A204.1 (cell line): ENCODE results near the gene ZNF132.
A peak's percentile ranks its signal among the peaks of the same experiment; 100 is the strongest.
"Not testable (repeated sequence)": the region's sequence is repeated elsewhere in the genome, so short reads cannot be mapped to it uniquely, and the experiment has no call there.

ENCODE experiments used
- FAIRE-seq: peaks from 2 replicates; lab custom pipeline; 2012; peaks lifted over from hg19 to GRCh38; lab: Jason Lieb, UNC

The ZNF132 gene

DNA sequence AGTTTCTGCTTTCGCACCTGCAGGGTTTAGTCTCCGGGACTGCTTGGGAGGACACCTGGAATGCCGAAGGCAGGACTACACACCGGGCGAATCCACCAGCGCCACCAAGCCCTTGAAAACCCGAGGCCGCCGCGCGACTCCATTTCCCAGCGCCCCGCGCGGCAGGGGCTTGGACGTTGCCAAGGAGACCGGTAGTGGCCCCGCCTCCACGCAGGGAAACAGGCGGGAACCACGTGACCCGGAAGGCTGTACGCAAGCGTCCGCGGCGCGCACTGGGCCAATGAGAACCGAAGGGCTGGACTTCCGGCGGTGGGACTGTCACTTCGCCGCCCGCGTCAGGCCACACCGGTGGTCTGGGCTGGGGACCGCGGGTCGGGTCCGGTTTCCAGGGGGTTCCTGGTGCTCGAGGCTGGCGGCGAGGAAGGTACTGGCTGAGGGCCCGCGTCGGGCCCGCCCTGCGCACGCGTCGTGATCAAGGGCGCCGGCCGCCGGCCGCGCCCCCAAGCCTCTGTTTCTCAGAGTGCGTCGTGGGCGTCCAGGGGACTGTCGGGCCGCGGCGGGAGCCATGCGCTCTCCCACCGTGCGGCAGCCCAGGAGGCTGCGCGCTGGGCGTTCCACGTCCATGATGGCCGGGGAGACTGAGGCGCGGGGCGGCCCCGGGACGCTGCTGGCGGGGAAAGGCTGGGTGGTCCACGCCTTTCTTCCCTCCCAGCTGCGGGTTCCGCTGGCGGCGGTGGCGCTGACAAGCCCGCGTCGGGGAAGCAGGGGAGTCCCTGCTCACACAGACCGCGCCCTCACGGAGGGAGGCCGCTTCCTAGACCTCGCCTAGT is 27.0 kb upstream of the ZNF132 start, which contains the start of gene ZNF324:
ZNF324 (plus strand) TSS at position 321 of the 830 bp plus-strand sequence. CDS start 2,106 bp downstream, outside the sequence.
- FAIRE-seq = peak; percentile 92

- no peak for FAIRE-seq
These were observed 26.3 kb upstream of the ZNF132 start for GRCh38 chr19:58466089-58466759.

GRCh38 chr19:58460039-58460438 is 20.1 kb upstream of the ZNF132 start:
- FAIRE-seq = no peak

- FAIRE-seq = no peak
These were observed 16.2 kb upstream of the ZNF132 start for GRCh38 chr19:58456111-58456510.

- FAIRE-seq = no peak
These were observed 15.4 kb upstream of the ZNF132 start for GRCh38 chr19:58455306-58455705.

DNA sequence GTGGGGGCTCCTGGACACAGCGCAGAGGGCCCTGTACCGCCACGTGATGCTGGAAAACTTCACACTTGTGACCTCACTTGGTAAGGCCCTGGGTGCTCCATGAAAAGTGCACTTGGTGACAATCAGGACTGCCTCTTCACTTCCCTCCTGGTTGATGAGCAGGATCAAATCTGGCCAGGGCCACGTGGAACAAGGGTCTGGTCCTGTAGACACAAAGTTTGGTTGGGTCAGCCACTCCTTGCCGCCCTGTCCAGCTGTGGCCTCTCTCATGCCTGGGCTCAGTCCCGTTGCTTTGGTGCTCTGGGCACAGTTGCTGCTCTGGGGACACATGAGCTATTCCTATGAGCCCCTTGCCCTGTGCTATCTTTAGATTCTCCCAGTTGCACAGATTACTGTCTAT is 13.8 kb upstream of the ZNF132 start:
- no peak for FAIRE-seq

GRCh38 chr19:58451358-58452101 is 11.6 kb upstream of the ZNF132 start, which contains the start of gene ZNF324B:
TSS of gene ZNF324B (plus strand) at chr19:58451622. CDS start at chr19:58453702, 2,080 bp downstream.
- FAIRE-seq = peak; percentile 68

DNA sequence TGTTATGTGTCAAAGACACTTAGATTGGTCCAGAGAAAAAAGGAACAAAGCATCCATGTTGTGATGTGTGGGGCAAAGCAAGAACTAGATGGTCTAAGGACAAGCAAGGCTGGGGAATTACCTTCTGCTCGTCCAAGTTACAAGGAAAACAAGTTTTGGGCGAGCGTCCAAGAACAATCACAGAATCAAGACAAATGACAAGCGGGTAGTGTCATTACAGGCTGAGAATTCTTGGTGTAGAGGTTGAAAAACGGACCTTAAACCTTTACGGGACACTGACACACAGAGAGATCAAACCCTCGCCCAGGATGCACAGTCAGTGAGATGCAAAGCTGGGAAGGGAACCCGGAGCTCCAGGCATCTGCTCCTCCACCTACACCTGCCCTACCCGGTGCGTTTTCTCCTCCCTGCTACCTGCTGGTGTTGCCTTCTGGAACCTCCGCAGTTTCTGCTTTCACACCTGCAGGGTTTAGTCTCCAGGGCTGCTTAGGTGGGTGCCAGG is 11.0 kb upstream of the ZNF132 start:
- no peak for FAIRE-seq

DNA sequence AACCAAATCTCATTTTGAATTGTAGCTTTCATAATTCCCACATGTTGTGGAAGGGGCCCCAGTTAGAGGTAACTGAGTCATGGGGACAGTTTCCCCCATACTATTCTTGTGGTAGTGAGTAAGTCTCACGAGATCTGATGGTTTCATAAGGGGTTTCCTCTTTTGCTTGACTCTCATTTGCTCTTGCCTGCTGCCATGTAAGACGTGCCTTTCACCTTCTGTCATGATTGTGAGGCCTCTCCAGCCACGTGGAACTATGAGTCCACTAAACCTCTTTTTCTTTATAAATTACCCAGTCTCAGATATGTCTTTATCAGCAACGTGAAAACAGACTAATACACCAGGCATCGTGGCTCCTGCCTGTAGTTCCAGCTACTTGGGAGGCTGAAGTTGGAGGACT is 10.0 kb upstream of the ZNF132 start:
- not testable (repeated sequence) for FAIRE-seq

DNA sequence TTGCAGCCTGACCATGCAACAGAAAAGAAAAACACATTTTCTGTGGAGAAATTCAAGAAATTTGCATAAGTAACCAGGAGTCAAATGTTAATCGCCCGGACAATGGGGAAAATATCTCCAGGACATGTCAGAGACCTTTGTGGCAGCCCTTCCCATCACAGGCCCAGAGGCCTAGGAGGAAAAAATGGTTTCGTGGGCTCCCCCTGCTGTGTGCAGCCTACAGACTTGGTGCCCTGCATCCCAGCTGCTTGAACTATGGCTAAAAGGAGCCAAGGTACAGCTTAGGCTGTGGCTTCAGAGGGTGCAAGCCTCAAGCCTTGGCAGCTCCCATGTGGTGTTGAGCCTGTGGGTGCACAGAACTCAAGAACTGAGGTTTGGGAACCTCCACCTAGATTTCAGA is 8.9 kb upstream of the ZNF132 start:
- not testable (repeated sequence) for FAIRE-seq

DNA sequence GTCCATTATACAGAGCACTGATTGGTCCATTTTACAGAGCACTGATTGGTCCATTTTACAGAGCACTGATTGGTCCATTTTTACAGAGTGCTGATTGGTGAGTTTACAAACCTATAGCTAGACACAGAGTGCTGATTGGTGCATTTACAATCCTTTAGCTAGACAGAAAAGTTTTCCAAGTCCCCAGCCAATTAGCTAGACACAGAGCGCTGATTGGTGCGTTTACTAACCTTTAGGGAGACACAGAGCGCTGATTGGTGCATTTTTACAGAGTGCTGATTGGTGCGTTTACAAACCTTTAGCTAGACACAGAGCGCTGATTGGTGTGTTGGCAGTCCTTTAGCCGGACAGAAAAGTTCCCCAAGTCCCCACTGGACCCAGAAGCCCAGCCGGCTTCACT is 3.0 kb upstream of the ZNF132 start:
- FAIRE-seq = not testable (repeated sequence)

GRCh38 chr19:58440556-58440955 is 603 bp upstream of the ZNF132 start:
- no peak for FAIRE-seq

GRCh38 chr19:58434217-58434616 is 5.7 kb downstream of the ZNF132 start:
- FAIRE-seq = no peak

- FAIRE-seq = no peak
These were observed 10.2 kb downstream of the ZNF132 start for GRCh38 chr19:58429745-58430144.

- no peak for FAIRE-seq
These were observed 11.3 kb downstream of the ZNF132 start for GRCh38 chr19:58428617-58429016.

DNA sequence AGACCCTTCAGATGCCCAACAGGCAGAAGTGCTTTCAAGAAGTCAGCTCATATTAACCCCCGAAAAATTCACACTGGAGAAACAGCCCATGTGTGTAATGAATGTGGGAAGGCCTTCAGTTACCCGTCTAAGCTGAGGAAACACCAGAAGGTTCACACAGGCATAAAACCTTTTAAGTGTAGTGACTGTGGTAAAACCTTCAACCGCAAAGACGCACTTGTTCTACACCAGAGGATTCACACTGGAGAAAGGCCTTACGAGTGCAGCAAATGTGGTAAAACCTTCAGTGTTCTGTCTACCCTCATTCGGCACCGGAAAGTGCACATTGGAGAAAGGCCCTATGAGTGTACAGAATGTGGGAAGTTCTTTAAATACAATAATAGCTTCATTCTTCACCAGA is 22.9 kb downstream of the ZNF132 start:
- FAIRE-seq = no peak

DNA sequence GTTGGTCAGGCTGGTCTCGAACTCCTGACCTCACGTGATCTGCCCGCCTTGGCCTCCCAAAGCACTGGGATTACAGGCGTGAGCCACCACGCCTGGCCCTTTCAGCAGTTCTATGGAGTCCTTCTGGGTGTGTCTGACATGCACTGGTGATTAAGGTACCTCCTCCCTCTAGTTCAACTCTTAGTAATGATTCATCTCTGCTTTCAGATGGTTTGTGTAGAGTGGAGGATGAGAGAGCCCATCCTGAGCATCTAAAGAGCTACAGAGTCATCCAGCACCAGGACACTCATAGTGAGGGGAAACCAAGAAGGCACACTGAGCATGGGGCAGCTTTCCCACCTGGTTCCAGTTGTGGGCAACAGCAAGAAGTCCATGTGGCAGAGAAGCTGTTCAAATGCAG is 23.3 kb downstream of the ZNF132 start:
- FAIRE-seq = no peak

DNA sequence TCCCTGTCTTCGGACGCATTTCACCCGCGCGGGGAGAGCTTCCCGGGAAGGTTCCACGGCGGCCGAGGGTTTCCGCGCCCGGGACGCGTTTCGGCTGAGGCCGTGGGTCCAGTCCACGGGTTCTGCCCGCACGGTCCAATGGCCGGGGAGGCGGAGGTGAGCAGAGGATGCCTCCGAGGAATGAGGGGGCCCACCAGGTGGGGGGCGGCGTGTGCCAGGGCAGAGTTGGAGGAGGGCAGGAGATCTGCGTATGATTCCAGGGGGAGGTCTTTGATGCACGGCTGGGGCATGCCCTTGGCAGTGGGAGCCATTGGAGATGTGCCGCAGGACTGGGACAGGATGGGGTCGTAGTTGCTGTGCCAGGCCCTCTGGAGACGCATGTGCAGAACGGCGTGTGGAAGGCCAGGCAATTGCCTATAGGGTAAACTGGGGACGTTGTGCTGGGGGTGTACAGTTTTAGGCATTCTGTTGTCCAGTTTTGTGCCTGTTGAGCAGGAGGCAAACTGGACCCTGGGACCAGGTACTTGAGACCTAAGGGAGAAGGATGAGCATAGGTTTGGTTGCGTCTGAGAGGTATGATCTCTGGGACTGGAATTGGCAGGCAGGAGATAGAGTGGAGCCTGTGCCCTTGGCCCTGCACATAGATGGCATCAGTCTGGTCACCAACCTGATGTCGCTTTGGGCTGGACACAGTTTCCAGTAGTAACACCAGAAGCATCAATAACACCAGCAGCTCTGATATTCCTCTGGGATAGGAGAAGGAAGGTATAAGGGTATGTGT is 30.8 kb downstream of the ZNF132 start:
- no peak for FAIRE-seq

GRCh38 chr19:58408152-58409009 is 31.6 kb downstream of the ZNF132 start, which contains the start of gene ZNF584:
TSS of gene ZNF584 (plus strand) at chr19:58408649. CDS start at chr19:58409148, 499 bp downstream.
- no peak for FAIRE-seq

- FAIRE-seq = no peak
These were observed 32.2 kb downstream of the ZNF132 start for GRCh38 chr19:58407658-58408151.
